GM12873 (cell line): ENCODE measurements around the gene SRRD.

Source experiments
- CTCF ChIP-seq: IDR thresholded peaks from 2 replicates; pipeline ENCODE4 v1.5.1; 2012; ENCODE audit warnings: low read depth, mild to moderate bottlenecking, moderate library complexity, low read length, control low read depth; ENCODE audit not compliant: insufficient read depth; ENCODE audit errors: missing control alignments

SRRD gene

GRCh38 chr22:26485806-26486390, 2.2 kb downstream of the SRRD start:
- TF ChIP-seq CTCF: no peak

GRCh38 chr22:26486394-26486793, 2.7 kb downstream of the SRRD start:
- TF ChIP-seq CTCF: no peak

- TF ChIP-seq CTCF: no peak
Measured at GRCh38 chr22:26487996-26488395, 4.3 kb downstream of the SRRD start.

GRCh38 chr22:26489447-26490036, 5.9 kb downstream of the SRRD start:
- TF ChIP-seq CTCF: no peak

GRCh38 chr22:26492220-26492619, 8.5 kb downstream of the SRRD start:
- no peak for TF ChIP-seq CTCF

GRCh38 chr22:26494506-26494905, 10.8 kb downstream of the SRRD start:
- TF ChIP-seq CTCF: no peak

GRCh38 chr22:26496456-26496855, 12.8 kb downstream of the SRRD start:
- no peak for TF ChIP-seq CTCF
